Kidney epithelial cell (primary cell): ENCODE data around the gene SYNRG. TPM values are rescaled to one million over a fixed set of nuclear protein-coding genes. Genes with fewer than 3 reads are reported as not detected.

Experiments used
- DNase-seq: peaks from one replicate; pipeline ENCODE4 v3.0.0-alpha.2; 2010; ENCODE audit warnings: low read depth
- H3K27me3 ChIP-seq: 2 replicates; pipeline ENCODE4 v1.6.0; 2011; ENCODE audit warnings: low read length; ENCODE audit not compliant: control insufficient read depth, insufficient read depth
- H3K36me3 ChIP-seq: 2 replicates; pipeline ENCODE4 v1.5.1; 2011; ENCODE audit warnings: low read length; ENCODE audit not compliant: control insufficient read depth, insufficient read depth
- H3K4me3 ChIP-seq: 2 replicates; pipeline ENCODE4 v1.5.1; 2011; ENCODE audit warnings: low read depth, mild to moderate bottlenecking, control low read depth, low read length
- total RNA-seq: library from RNA; depleted of rRNA; stranded (reverse); fragments of >200 nt; gene quantifications from 2 replicates; pipeline ENCODE4 v1.2.3, GENCODE V29; 2015
- TF ChIP-seq, protein P1 (sequence below): IDR thresholded peaks from 2 replicates; pipeline ENCODE4 v1.5.1; 2011; ENCODE audit warnings: mild to moderate bottlenecking, moderate library complexity, low read length, control low read depth, inconsistent platforms; ENCODE audit not compliant: insufficient read depth, poor library complexity, severe bottlenecking

The SYNRG gene
- total RNA-seq, 1 donor from 2014 or later = 21.1 TPM

DNA sequence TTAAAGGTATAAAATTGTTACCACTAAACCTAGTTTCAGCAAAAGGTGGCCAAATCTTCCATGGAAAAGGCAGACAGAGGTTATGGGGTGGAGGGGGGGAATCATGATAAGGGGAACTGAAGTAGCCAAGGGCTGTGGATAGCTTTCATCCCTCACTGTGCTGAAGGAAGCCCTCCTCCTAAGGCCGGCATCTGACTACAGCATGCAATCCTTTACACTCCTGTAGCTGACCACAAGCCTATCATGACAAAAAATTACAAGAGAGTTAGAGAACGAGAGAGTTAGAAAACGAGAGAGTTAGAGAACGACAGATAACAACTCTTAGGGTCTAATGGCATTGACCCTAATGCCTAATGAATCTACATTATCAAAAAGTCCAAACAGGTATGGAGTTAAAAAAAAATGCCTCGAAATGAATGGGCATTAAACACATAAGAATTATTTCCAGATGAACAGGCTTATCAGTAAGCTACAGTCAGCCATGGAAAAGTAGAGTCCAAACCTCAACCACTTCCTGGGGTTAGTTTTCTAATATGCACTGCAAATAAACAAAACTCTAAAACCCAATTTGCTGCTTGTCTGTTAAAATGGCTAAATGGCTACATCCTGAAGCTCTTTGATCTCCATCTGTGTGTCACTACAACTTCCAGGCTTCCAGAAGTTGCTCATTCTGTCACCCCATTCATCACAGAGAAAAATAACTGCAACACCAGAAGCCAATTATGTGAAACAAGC, 89.8 kb downstream of the SYNRG start:
- no peak for DNase-seq
- H3K4me3 ChIP-seq = no peak overlapping the region
- H3K27me3 ChIP-seq = no peaks in the 10 kb centered on the region
- H3K36me3 ChIP-seq = peaks cover 3% of the 10 kb centered on the region
- TF ChIP-seq, protein P1, sequence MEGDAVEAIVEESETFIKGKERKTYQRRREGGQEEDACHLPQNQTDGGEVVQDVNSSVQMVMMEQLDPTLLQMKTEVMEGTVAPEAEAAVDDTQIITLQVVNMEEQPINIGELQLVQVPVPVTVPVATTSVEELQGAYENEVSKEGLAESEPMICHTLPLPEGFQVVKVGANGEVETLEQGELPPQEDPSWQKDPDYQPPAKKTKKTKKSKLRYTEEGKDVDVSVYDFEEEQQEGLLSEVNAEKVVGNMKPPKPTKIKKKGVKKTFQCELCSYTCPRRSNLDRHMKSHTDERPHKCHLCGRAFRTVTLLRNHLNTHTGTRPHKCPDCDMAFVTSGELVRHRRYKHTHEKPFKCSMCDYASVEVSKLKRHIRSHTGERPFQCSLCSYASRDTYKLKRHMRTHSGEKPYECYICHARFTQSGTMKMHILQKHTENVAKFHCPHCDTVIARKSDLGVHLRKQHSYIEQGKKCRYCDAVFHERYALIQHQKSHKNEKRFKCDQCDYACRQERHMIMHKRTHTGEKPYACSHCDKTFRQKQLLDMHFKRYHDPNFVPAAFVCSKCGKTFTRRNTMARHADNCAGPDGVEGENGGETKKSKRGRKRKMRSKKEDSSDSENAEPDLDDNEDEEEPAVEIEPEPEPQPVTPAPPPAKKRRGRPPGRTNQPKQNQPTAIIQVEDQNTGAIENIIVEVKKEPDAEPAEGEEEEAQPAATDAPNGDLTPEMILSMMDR = no peak

DNA sequence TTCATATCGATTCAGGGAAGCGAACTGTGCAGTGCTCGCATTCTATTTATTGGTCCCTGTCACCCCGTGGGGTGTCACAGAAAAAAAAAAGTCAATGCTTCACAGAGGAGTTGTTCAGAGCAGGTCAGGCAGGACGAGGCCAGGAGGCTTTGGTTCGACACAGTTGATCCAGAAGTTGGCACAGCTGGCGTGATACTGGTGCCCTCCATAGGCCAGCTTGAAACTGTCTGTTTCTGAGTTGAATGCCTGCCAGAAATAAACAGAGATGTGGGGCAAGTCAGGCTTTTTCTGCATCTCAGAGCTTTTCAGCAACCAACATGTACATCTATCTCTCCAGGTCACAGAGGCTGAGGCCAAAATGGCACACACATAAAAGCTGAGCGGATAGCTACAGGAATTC, 90.4 kb downstream of the SYNRG start:
- DNase-seq = no peak
- H3K36me3 ChIP-seq = peaks cover 3% of the 10 kb centered on the region
- TF ChIP-seq, protein P1 = no peak

DNA sequence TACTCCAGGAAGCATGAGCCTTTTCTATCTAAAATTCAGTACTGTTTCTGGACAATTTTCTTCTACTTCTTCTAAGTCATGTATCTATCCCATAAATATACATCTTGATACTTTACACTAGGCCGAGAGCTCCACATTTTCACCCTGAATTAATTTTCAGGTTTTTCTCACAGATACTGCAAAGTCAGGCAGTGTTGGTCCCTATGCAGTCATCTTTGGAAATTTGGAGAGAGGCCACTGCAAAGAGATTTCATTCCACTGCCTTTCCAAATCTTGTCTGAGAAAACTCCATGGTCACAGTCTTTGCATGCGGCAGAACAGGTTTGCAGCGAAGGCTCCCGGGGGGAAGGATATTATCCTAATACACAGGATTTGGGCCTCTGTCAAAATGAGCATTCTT, 91.3 kb downstream of the SYNRG start:
- H3K4me3 ChIP-seq = no peak overlapping the region
- no peak for DNase-seq
- peaks cover 1% of the 10 kb centered on the region for H3K36me3 ChIP-seq
- TF ChIP-seq, protein P1 = no peak
- H3K27me3 ChIP-seq = no peaks in the 10 kb centered on the region

More for the DNA sequence above, 90.4 kb downstream of the SYNRG start:
- Histone ChIP-seq H3K4me3 (no peak overlapping the region), H3K27me3 (no peaks in the 10 kb centered on the region)

DNA sequence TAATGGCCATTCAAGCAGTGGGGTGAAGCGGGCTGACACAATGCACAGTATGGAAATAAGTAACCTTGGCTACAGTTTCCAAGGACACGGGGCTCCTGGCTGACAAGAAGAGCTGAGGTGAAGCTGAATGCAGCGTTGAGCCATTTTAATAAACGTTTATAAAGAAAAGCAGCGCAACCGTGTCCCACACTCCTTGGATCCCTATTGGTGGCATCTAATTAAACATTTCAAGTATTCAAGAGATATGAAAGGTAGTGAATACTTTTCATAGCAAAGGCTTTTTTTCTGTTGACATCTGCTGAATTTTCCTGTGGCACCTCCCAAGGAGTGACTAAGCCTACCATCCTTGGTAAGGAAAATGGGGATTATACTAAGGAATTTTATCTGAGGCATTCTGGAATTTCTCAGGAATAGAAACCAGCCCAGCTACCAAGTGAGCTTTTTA, 93.1 kb downstream of the SYNRG start:
- Histone ChIP-seq H3K4me3 (no peak overlapping the region), H3K27me3 (no peaks in the 10 kb centered on the region), H3K36me3 (peaks cover 2% of the 10 kb centered on the region)
- DNase-seq = no peak
- TF ChIP-seq, protein P1 = no peak

DNA sequence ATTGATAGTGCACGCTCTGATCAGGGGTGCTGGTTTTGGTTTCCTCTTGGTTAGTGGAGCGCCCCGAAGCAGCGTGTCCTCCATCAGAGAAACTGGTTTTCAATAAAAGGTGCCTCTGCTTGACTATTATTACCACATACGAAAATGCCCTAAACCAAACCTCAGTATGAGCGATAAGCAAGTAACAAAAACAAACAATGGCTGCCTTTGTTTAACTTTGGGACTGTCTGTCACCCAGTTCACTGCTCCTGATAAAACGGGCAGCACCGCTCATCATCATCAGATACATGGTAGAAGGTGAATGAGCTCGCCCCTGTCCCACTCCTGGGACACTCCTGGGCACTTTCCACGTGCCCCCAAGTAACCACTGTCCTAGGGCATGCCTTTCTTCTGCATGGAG, 95.5 kb downstream of the SYNRG start:
- Histone ChIP-seq H3K27me3 (no peaks in the 10 kb centered on the region), H3K4me3 (no peak overlapping the region), H3K36me3 (peaks cover 4% of the 10 kb centered on the region)
- no peak for DNase-seq
- TF ChIP-seq, protein P1 = no peak
